Right ventricle myocardium inferior (tissue), 1 donor: ENCODE measurements around the gene PMPCB. TPM values are rescaled to one million over a fixed set of nuclear protein-coding genes. Genes with fewer than 3 reads are reported as not detected.

Experiments
- ATAC-seq: fragments of 200-7000 bp; cut with Tn5 transposase; one replicate; pipeline ENCODE4 v1.9.1; 2020; ENCODE audit warnings: mild to moderate bottlenecking, moderate library complexity
- DNase-seq: peaks from one replicate; pipeline ENCODE4 v3.0.0; 2021; ENCODE audit errors: missing footprints
- intact Hi-C: fragments of 100-400 bp; cut with DNase I; formaldehyde crosslinking; loops from one replicate; pipeline ENCODE4 v1.11.0; 2022
- total RNA-seq: library from RNA; stranded (reverse); fragmentation: NEBNext Ultra II Directional; extraction: Animal tissue kit (Norgen Biotek cat#: 25700); gene quantifications from one replicate; pipeline ENCODE4 v1.2.1, GENCODE V29; 2021
- donor health status: DM: no; HTN: yes; CAD: no; lungs with severe emphysema.

PMPCB gene
- total RNA-seq, 1 donor from 2014 or later, result 69.7 TPM

GRCh38 chr7:103307503-103308231 is 10.4 kb downstream of the PMPCB start:
- intact Hi-C loops, result no loop called here
- ATAC-seq (no peak), DNase-seq (no peak)

DNA sequence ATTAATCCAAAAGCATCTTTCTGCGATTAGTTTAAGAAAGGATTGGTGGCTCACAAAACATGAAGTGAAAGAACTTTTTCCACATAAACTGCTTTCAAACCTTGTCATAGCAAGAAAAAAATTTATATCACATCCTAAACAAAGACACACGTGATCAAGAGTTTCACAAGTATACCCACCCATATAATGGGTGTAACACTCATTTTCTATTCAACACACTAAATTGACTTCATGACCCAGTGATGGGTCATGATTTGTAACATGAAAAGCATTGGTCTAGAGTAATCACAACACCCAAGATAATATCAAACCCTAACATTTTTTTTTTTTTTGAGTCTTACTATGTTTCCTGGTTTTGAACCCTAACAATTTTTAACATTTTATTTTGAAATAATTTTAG is 17.6 kb downstream of the PMPCB start:
- ATAC-seq, result no peak
- DNase-seq, result no peak
- intact Hi-C loops, result loop anchor here (5.0 kb wide), 2 partner anchors 37 to 47 kb away; no protein-coding TSS in a partner anchor

GRCh38 chr7:103316380-103316941 is 19.2 kb downstream of the PMPCB start:
- DNase-seq (no peak), ATAC-seq (no peak)
- intact Hi-C loops, result loop anchor here (5.0 kb wide), 1 partner anchor 46 kb away; no protein-coding TSS in a partner anchor

DNA sequence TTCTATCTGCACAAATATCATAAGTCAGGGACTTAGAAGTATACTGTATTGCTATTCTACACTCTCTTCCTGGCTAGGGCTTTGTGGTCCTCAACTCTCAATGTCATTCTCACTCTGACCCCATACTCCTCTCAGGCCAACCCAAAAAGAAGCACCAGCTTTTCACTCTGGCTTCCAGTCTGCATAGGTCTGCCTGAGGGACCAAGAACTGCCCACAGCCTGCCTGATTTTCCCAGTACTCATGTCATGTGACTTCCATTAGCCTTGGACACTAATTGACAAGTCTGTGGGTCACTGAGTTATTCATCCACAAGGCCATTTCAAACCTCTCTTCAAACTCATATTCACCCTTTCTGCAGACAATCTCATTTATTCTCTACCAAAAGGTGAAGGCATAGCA is 19.8 kb downstream of the PMPCB start:
- intact Hi-C loops, result loop anchor here (5.0 kb wide), 1 partner anchor 45 kb away; no protein-coding TSS in a partner anchor
- no peak for ATAC-seq

GRCh38 chr7:103325744-103326143 is 28.5 kb downstream of the PMPCB start:
- no peak for ATAC-seq
- intact Hi-C loops, result no loop called here
- DNase-seq, result no peak

More for the DNA sequence above, 19.8 kb downstream of the PMPCB start:
- DNase-seq, result no peak

- intact Hi-C loops, result no loop called here
- ATAC-seq, result no peak
- DNase-seq, result no peak
Measured at GRCh38 chr7:103336761-103337160, 39.5 kb downstream of the PMPCB start.

- intact Hi-C loops, result no loop called here
- no peak for ATAC-seq
- no peak for DNase-seq
Measured at GRCh38 chr7:103338864-103339263, 41.6 kb downstream of the PMPCB start.

DNA sequence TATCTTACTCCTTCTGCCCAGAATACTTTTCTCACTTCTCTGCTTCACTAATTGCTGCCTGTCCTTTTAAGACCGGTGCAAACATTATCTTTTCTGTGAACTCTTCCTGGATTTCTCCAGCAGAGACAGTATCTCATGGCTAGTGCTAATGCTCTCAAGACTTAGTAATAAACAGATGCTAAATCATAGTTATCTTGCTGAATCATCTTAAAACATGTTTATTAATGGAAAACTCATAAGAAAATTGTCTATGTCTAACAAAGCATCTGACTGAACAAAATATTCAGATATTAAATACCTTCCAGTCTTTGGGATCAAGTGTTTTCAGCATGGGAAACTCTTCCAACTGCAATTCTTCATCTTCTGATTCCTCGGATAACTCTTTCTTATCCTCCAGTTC is 44.2 kb downstream of the PMPCB start:
- ATAC-seq, result no peak
- no peak for DNase-seq
- intact Hi-C loops, result loop anchor here (5.0 kb wide), 1 partner anchor 44 kb away; the partner anchor contains the start of gene PMPCB

- ATAC-seq (no peak), DNase-seq (no peak)
- intact Hi-C loops, result loop anchor here (5.0 kb wide), 1 partner anchor 46 kb away; the partner anchor contains the start of gene PMPCB
Measured at GRCh38 chr7:103343332-103343731, 46.1 kb downstream of the PMPCB start.

- ATAC-seq, result no peak
- intact Hi-C loops, result loop anchor here (5.0 kb wide), 1 partner anchor 47 kb away; the partner anchor contains the start of gene PMPCB
- DNase-seq, result no peak
Measured at GRCh38 chr7:103343758-103344452, 46.7 kb downstream of the PMPCB start.

DNA sequence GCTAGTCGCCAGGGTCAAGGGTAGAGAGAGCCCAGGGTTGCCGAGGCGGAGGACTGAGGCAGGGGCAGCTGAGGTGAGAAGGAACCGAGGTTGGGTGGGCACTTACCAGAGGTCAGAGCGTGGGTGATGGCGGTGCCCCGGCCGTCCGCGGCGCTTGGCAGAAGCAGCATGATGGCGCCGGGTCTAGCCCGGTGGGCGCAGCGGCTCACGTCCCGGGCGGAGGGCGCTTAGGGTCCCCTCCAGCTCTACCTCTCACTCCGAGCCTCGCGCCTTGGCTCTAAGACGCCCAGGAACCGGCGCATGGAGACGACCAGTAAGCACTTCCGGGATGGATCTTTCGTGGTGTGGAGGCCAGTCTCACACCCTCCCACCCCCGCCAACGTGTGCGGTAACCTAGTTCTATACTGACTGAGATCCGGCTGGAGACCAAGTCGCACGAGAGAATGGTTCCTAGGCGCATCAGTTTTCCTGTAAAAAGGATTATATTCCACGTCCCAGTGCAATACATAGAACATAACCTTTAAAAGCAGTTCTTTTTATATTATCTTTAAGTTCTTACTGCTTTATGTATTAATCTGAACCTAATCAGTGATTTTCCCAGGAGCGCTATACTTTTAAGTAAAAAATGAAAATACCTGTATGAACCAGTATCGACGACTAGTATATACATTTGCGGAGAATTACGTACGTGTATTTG is 47.4 kb downstream of the PMPCB start, which contains the start of gene DNAJC2:
TSS of gene DNAJC2 (minus strand) at position 315 of the 697 bp plus-strand sequence. CDS start at position 170, 145 bp downstream.
- ATAC-seq, result peak; percentile 95
- DNase-seq, result peak; percentile 94
- intact Hi-C loops, result loop anchor here (5.0 kb wide), 1 partner anchor 47 kb away; the partner anchor contains the start of gene PMPCB

DNA sequence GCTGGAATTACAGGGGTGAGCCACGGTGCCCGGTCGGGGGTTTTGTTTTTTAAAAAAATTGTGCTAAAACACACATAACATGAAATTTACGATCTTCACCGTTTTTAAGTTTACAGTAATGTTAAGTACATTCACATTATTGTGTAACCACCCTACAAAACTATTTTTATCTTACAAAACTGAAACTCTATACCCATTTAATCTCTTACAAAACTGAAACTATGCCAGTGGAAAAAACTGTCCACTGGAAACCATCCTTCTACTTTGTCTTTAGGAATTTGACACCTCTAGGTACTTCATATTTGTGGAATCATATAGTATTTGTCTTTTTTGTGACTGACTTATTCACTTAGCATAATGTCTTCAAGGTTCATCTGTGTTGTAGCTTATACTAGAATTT is 49.2 kb downstream of the PMPCB start:
- intact Hi-C loops, result no loop called here
- no peak for ATAC-seq
- no peak for DNase-seq

GRCh38 chr7:103347507-103348267 is 50.5 kb downstream of the PMPCB start, which contains the start of gene PSMC2:
TSS of gene PSMC2 (plus strand) at chr7:103347643. CDS start at chr7:103347712, 69 bp downstream.
- DNase-seq (peak; percentile 72), ATAC-seq (peak; percentile 86)
- intact Hi-C loops, result no loop called here

DNA sequence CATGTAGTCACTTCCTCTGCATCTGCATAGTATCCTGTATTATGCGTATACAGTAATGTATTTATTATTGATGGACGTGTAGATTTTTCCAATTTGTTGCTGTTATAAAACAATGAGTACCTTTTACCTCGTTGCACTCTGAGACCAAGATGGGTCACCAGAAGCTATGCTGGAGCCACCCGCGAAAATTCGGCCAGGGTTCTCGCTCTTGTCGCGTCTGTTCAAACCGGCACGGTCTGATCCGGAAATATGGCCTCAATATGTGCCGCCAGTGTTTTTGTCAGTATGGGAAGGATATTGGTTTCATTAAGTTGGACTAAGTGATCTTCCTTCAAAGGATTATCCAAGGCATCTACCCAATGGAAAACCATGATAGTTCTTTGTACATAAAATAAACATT is 51.2 kb downstream of the PMPCB start:
- intact Hi-C loops, result no loop called here
- DNase-seq, result no peak
- no peak for ATAC-seq

GRCh38 chr7:103348959-103349358 is 51.7 kb downstream of the PMPCB start:
- intact Hi-C loops, result no loop called here
- ATAC-seq (no peak), DNase-seq (no peak)

DNA sequence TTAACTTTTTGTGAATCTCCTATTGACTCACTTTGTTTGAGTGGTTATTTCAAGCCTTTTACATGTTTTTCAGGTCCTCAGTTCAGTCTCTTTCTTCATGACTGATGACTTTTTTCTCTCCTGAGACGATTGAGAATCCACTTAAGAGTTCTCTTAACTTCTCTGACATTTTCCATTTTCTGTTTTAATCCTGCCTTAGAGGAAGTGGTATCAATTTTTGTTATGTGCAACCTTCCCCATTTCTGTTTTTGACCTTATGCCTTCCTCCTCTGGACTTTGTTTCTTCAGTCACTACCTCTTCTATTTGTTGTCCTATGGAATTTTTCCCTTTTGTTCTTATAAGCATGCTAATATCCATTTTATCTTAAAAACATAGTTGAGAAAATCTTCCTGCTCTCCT is 52.6 kb downstream of the PMPCB start:
- intact Hi-C loops, result loop anchor here (5.0 kb wide), 1 partner anchor 38 kb away; no protein-coding TSS in a partner anchor
- DNase-seq, result no peak
- no peak for ATAC-seq
